DND-41 (cell line): ENCODE measurements around the gene SLC4A2.
A peak's percentile ranks its signal among the peaks of the same experiment; 100 is the strongest.

ENCODE experiments used
- ATAC-seq: fragments of 200-7000 bp; cut with Tn5 transposase; 3 replicates; pipeline ENCODE4 v1.9.1; 2021; ENCODE audit warnings: low read depth; ENCODE audit not compliant: insufficient read depth
- DNase-seq: peaks from one replicate; pipeline ENCODE4 v3.0.0-alpha.2; 2020
- H2AFZ ChIP-seq: 2 replicates; pipeline ENCODE4 v1.6.0; 2012; ENCODE audit warnings: low read depth, low read length
- H3K27ac ChIP-seq: 2 replicates; pipeline ENCODE4 v1.5.1; 2012; ENCODE audit warnings: low read length, inconsistent platforms
- H3K27me3 ChIP-seq: fragments of 200-600 bp; sonication (generic); 2 replicates; pipeline ENCODE4 v1.6.0; 2012; ENCODE audit warnings: low read length, mild to moderate bottlenecking, inconsistent platforms; ENCODE audit not compliant: insufficient read depth, poor library complexity
- H3K36me3 ChIP-seq: 2 replicates; pipeline ENCODE4 v1.5.1; 2012; ENCODE audit warnings: low read length, inconsistent platforms; ENCODE audit not compliant: insufficient read depth
- H3K4me1 ChIP-seq: 2 replicates; pipeline ENCODE4 v1.5.1; 2012; ENCODE audit warnings: mild to moderate bottlenecking, low read length; ENCODE audit not compliant: insufficient read depth
- H3K4me2 ChIP-seq: 2 replicates; pipeline ENCODE4 v1.6.0; 2012; ENCODE audit warnings: mild to moderate bottlenecking, moderate library complexity, low read length, inconsistent platforms; ENCODE audit not compliant: insufficient read depth
- H3K4me3 ChIP-seq, 2 experiments: fragments of 200-600 bp in 1 of 2; shearing (Covaris generic) in 1 of 2; 2 replicates each; pipeline ENCODE4 v1.5.1; 2012 to 2016; ENCODE audit warnings: inconsistent platforms in 2 of 2, low read length in 2 of 2, mild to moderate bottlenecking in 2 of 2, low read depth in 1 of 2, moderate library complexity in 1 of 2
- H3K79me2 ChIP-seq: 2 replicates; pipeline ENCODE4 v1.6.0; 2012; ENCODE audit warnings: low read length, inconsistent platforms; ENCODE audit not compliant: insufficient read depth
- H3K9ac ChIP-seq: 2 replicates; pipeline ENCODE4 v1.6.0; 2012; ENCODE audit warnings: low read depth, mild to moderate bottlenecking, inconsistent platforms, low read length, moderate library complexity
- H3K9me3 ChIP-seq: 2 replicates; pipeline ENCODE4 v1.5.1; 2012; ENCODE audit warnings: low read length, moderate library complexity, mild to moderate bottlenecking, inconsistent platforms; ENCODE audit not compliant: insufficient read depth, severe bottlenecking
- H4K20me1 ChIP-seq: 2 replicates; pipeline ENCODE4 v1.6.0; 2012; ENCODE audit warnings: low read length; ENCODE audit not compliant: insufficient read depth
- CTCF ChIP-seq: IDR thresholded peaks from 2 replicates; pipeline ENCODE4 v1.5.1; 2012; ENCODE audit warnings: borderline replicate concordance, low read length, moderate library complexity, mild to moderate bottlenecking; ENCODE audit not compliant: poor library complexity, severe bottlenecking; ENCODE audit errors: extremely low read depth
- EZH2 ChIP-seq: IDR thresholded peaks from 3 replicates; pipeline ENCODE4 v1.6.1; 2012; ENCODE audit warnings: borderline replicate concordance, low read depth, mild to moderate bottlenecking, moderate library complexity, low read length, inconsistent platforms; ENCODE audit not compliant: severe bottlenecking

Gene SLC4A2

GRCh38 chr7:151113344-151114150 is 54.2 kb downstream of the SLC4A2 start:
- H3K27ac ChIP-seq, result no peak overlapping the region
- DNase-seq (no peak), ATAC-seq (no peak)
- TF ChIP-seq EZH2, result no peak
- no peak for TF ChIP-seq CTCF
- no peaks in the 10 kb centered on the region for H3K9me3 ChIP-seq
- no peaks in the 10 kb centered on the region; the same call in 1 of the 2 replicates for H3K36me3 ChIP-seq
- H4K20me1 ChIP-seq, result peaks cover 21% of the 10 kb centered on the region
- H3K9ac ChIP-seq, result no peak overlapping the region
- H3K4me1 ChIP-seq, result peaks cover 29% of the 10 kb centered on the region
- H3K4me2 ChIP-seq, result no peak overlapping the region
- no peak overlapping the region for H2AFZ ChIP-seq
- no peaks in the 10 kb centered on the region for H3K27me3 ChIP-seq
- H3K4me3 ChIP-seq, result no peak overlapping the region
- H3K79me2 ChIP-seq, result peaks cover 18% of the 10 kb centered on the region

- no peaks in the 10 kb centered on the region; the same call in 1 of the 2 replicates for H3K36me3 ChIP-seq
- no peak overlapping the region for H3K9ac ChIP-seq
- peaks cover 21% of the 10 kb centered on the region for H4K20me1 ChIP-seq
- no peak overlapping the region for H3K27ac ChIP-seq
- H3K4me3 ChIP-seq, result peak overlapping the region in 1 of 2 experiments; percentile 29; a peak in 1 of 4 replicates
- ATAC-seq (no peak), DNase-seq (no peak)
- H2AFZ ChIP-seq, result no peak overlapping the region
- no peak overlapping the region for H3K4me2 ChIP-seq
- H3K9me3 ChIP-seq, result no peaks in the 10 kb centered on the region
- H3K4me1 ChIP-seq, result peaks cover 35% of the 10 kb centered on the region
- no peak for TF ChIP-seq EZH2
- no peak for TF ChIP-seq CTCF
- peaks cover 18% of the 10 kb centered on the region for H3K79me2 ChIP-seq
- no peaks in the 10 kb centered on the region for H3K27me3 ChIP-seq
Observed at GRCh38 chr7:151114151-151115090, 55.0 kb downstream of the SLC4A2 start.

- no peak overlapping the region; the same call in 1 of the 2 replicates for H3K9ac ChIP-seq
- 0 out of 3 replicates have a peak, but pooled peaks have one; percentile 4 for ATAC-seq
Observed at GRCh38 chr7:151115121-151115835, 55.9 kb downstream of the SLC4A2 start.

More at GRCh38 chr7:151115121-151115835, 55.9 kb downstream of the SLC4A2 start:
- no peak for TF ChIP-seq EZH2
- TF ChIP-seq CTCF, result no peak
- Histone ChIP-seq H2AFZ (no peak overlapping the region), H3K4me3 (peak overlapping the region in 1 of 2 experiments; percentile 29; a peak in 1 of 4 replicates), H3K4me1 (peaks cover 35% of the 10 kb centered on the region), H3K79me2 (peaks cover 18% of the 10 kb centered on the region), H3K27me3 (no peaks in the 10 kb centered on the region), H3K36me3 (peaks cover 3% of the 10 kb centered on the region; the same call in 1 of the 2 replicates), H3K9me3 (no peaks in the 10 kb centered on the region), H3K4me2 (peak overlapping the region; percentile 88; the same call in 1 of the 2 replicates), H4K20me1 (peaks cover 16% of the 10 kb centered on the region), H3K27ac (no peak overlapping the region)
- peak; percentile 22 for DNase-seq
